Activated CD8-positive, alpha-beta T cell treated with anti-CD3 and anti-CD28 coated beads for 36 hours (primary cell): Measurements from ENCODE around the gene NTSR2. TPM values are rescaled to one million over a fixed set of nuclear protein-coding genes. Genes with fewer than 3 reads are reported as not detected.
A peak's percentile ranks its signal among the peaks of the same experiment; 100 is the strongest.

ENCODE experiments used
- ATAC-seq: fragments of 200-7000 bp; cut with Tn5 transposase; one replicate; pipeline ENCODE4 v1.10.0; 2021; ENCODE audit warnings: mild to moderate bottlenecking, moderate library complexity
- CTCF ChIA-PET: fragments of 350-600 bp; sonication (Branson Sonifier 250); formaldehyde crosslinking; loops from one replicate; lab custom pipeline; 2021; ENCODE audit warnings: antibody characterized with exemption; lab: Charles Lee
- POLR2A ChIA-PET: fragments of 350-600 bp; sonication (Branson Sonifier 250); formaldehyde crosslinking; loops from one replicate; lab custom pipeline; 2021; ENCODE audit warnings: antibody characterized with exemption; lab: Charles Lee
- DNase-seq: peaks from one replicate; pipeline ENCODE4 v3.0.0-alpha.2; 2020
- H3K27ac Mint-ChIP-seq: one replicate; pipeline ENCODE4 v1.8.0; 2021; ENCODE audit warnings: mild to moderate bottlenecking, mixed read lengths
- H3K27me3 Mint-ChIP-seq: one replicate; pipeline ENCODE4 v1.8.0; 2021; ENCODE audit warnings: mixed read lengths
- H3K36me3 Mint-ChIP-seq: one replicate; pipeline ENCODE4 v1.8.0; 2021; ENCODE audit warnings: low read depth, mixed read lengths
- H3K4me1 Mint-ChIP-seq: one replicate; pipeline ENCODE4 v1.8.0; 2021; ENCODE audit warnings: low read depth, mixed read lengths
- H3K4me3 Mint-ChIP-seq: one replicate; pipeline ENCODE4 v1.8.0; 2021; ENCODE audit warnings: mild to moderate bottlenecking, moderate library complexity, mixed read lengths
- H3K9me3 Mint-ChIP-seq: one replicate; pipeline ENCODE4 v1.8.0; 2021; ENCODE audit warnings: mixed read lengths
- CTCF ChIP-seq: fragments of 200-600 bp; IDR thresholded peaks from one replicate; pipeline ENCODE4 v1.8.0; 2022; ENCODE audit warnings: antibody characterized with exemption, mild to moderate bottlenecking
- intact Hi-C: fragments of 100-400 bp; cut with micrococcal nuclease; formaldehyde crosslinking; loops from one replicate; pipeline ENCODE4 v1.10.0; 2022
- total RNA-seq, 2 experiments: library from RNA; stranded (reverse); gene quantifications; one replicate each; pipeline ENCODE4 v1.2.3, GENCODE V29; 2021

Gene NTSR2
- total RNA-seq, 2 experiments from 2014 or later = not detected

GRCh38 chr2:11696736-11697102 is 26.7 kb upstream of the NTSR2 start:
- Mint-ChIP-seq H3K27ac (no peak overlapping the region), H3K27me3 (no peaks in the 10 kb centered on the region), H3K4me1 (peaks cover 4% of the 10 kb centered on the region), H3K4me3 (no peak overlapping the region), H3K36me3 (no peaks in the 10 kb centered on the region), H3K9me3 (no peaks in the 10 kb centered on the region)
- ChIA-PET CTCF (interaction anchor here (1.0 to 24.8 kb wide), 7 partner anchors 9 to 87 kb away, joined by 3 to 541 read pairs (median 4); no protein-coding TSS in a partner anchor), POLR2A (interaction anchor here (0.8 to 1.2 kb wide), 2 partner anchors 47 to 56 kb away, joined by 3 read pairs; no protein-coding TSS in a partner anchor)
- intact Hi-C loops = loop anchor here (10.0 kb wide), 1 partner anchor 48 kb away; the partner anchor contains the start of gene LPIN1
- TF ChIP-seq CTCF = no peak
- DNase-seq = no peak
- no peak for ATAC-seq

- ChIA-PET CTCF (interaction anchor here (0.8 to 24.8 kb wide), 10 partner anchors 12 to 88 kb away, joined by 3 to 541 read pairs (median 4); no protein-coding TSS in a partner anchor), POLR2A (interaction anchor here (1.0 kb wide), 1 partner anchor 66 kb away, joined by 4 read pairs; no protein-coding TSS in a partner anchor)
- intact Hi-C loops = loop anchor here (10.0 kb wide), 1 partner anchor 49 kb away; the partner anchor contains the start of gene LPIN1
- no peak for TF ChIP-seq CTCF
- H3K4me3 Mint-ChIP-seq = no peak overlapping the region
- H3K36me3 Mint-ChIP-seq = no peaks in the 10 kb centered on the region
- ATAC-seq (no peak), DNase-seq (no peak)
- H3K27me3 Mint-ChIP-seq = no peaks in the 10 kb centered on the region
- H3K9me3 Mint-ChIP-seq = no peaks in the 10 kb centered on the region
- peaks cover 4% of the 10 kb centered on the region for H3K4me1 Mint-ChIP-seq
- no peak overlapping the region for H3K27ac Mint-ChIP-seq
These were observed 25.6 kb upstream of the NTSR2 start for GRCh38 chr2:11695576-11695975.

- no peaks in the 10 kb centered on the region for H3K27me3 Mint-ChIP-seq
- POLR2A ChIA-PET = no interaction called here
- intact Hi-C loops = loop anchor here (2.0 to 10.0 kb wide), 2 partner anchors 52 to 86 kb away; partner anchors contain the start of gene LPIN1
- ATAC-seq (peak; percentile 74), DNase-seq (peak; percentile 81)
- CTCF ChIA-PET = interaction anchor here (0.6 to 24.8 kb wide), 28 partner anchors 9 to 738 kb away, joined by 3 to 541 read pairs (median 5); partner anchors contain the start of gene LPIN1
- H3K4me1 Mint-ChIP-seq = peaks cover 11% of the 10 kb centered on the region
- no peak overlapping the region for H3K27ac Mint-ChIP-seq
- peak; percentile 81 for TF ChIP-seq CTCF
- no peaks in the 10 kb centered on the region for H3K36me3 Mint-ChIP-seq
- H3K4me3 Mint-ChIP-seq = no peak overlapping the region
- no peaks in the 10 kb centered on the region for H3K9me3 Mint-ChIP-seq
These were observed 23.0 kb upstream of the NTSR2 start for GRCh38 chr2:11692966-11693521.

GRCh38 chr2:11691076-11691660 is 21.2 kb upstream of the NTSR2 start:
- Mint-ChIP-seq H3K27ac (no peak overlapping the region), H3K27me3 (peaks cover 5% of the 10 kb centered on the region), H3K9me3 (no peaks in the 10 kb centered on the region), H3K36me3 (no peaks in the 10 kb centered on the region), H3K4me3 (no peak overlapping the region), H3K4me1 (peaks cover 12% of the 10 kb centered on the region)
- ATAC-seq = no peak
- DNase-seq = no peak
- TF ChIP-seq CTCF = no peak
- intact Hi-C loops = loop anchor here (10.0 kb wide), 1 partner anchor 54 kb away; the partner anchor contains the start of gene LPIN1
- POLR2A ChIA-PET = no interaction called here
- CTCF ChIA-PET = interaction anchor here (1.3 to 24.8 kb wide), 5 partner anchors 8 to 93 kb away, joined by 3 to 541 read pairs (median 5); no protein-coding TSS in a partner anchor
